Measurements from ENCODE around the gene LAMP5. TPM values are rescaled to one million over a fixed set of nuclear protein-coding genes. Genes with fewer than 3 reads are reported as not detected.

Gene LAMP5
- total and polyA plus RNA-seq, 2 experiments from 2014 or later = 0.47 TPM; not detected in 1

DNA sequence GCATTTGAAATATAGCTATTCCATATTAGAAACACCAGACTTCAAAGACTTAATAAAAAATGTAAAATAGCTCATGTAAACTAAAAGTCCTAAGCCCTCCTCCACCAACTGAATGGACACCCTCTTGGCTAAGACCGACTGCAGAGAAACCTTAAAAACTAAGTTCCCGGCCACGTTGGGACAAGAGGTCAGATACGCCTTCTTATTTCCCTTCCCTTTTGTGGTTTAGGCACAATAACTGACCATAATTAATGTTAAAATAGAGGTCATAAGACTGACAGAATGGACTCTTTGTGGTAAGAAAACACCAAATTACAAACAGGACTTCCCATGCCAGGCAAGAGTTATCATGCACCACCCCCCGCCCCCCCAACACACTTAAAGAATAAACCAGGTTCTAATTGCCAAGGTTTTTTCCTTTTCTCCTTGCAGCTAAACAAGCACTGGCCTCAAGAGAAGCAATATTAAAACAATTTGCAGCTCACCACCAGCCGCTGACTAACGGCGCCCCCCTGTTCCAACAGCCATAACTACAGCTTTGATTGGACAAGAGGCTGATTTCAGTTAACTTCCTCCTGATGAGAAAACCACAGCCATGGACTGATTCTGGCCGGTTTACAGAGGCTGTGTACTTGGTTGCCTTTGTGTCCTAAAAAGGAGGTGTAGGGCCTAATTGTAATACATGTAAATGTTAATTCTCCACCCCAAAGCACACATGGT is 10.7 kb upstream of the LAMP5 start:
- no peaks in the 10 kb centered on the region for H3K79me2 ChIP-seq

DNA sequence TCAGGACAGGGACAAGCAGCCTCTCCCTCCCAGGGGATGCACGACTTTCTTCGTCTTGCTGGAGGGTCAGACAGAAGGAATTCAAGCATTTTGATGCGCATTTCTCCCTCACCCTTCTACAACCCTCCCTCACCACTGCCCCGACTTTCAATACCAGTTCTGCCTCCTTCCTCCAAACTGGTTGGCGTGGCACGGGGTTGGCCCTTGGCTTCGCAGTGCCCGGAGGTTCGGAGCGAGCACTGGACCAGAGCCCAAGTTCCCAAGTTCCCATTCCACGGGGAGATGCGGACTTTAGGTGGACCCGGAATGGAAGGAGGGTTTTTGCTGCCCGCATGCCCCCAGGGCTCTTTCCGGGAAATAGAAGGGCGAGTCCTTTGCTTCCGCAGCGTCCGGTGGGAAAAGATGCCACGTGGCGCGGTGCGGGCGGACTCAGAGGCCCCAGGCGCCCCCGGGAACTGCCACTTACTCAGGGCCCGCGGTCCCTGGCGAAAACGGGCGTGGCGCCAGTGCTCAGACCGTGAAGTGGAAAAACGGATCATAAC is 8.0 kb upstream of the LAMP5 start:
- 25% methylated on average over 34 of the region's 34 CpGs for WGBS (ENCODE audit: low lambda C conversion rate, missing lambda C conversion rate)
- DNase-seq (ENCODE audit: low spot score) = no peak

More for the DNA sequence above, 10.7 kb upstream of the LAMP5 start:
- Histone ChIP-seq H3K4me2 (no peak overlapping the region), H3K9me3 (ENCODE audit: low read depth) (no peaks in the 10 kb centered on the region), H3K4me3 (no peak overlapping the region), H3K9me2 (replicated peaks; ENCODE audit: insufficient read depth) (no peaks in the 10 kb centered on the region), H3K27ac (no peak overlapping the region), H3K27me3 (peaks cover 67% of the 10 kb centered on the region), H3K4me1 (ENCODE audit: insufficient read depth) (no peaks in the 10 kb centered on the region), H3K36me3 (replicated peaks; ENCODE audit: insufficient read depth, low read depth) (no peaks in the 10 kb centered on the region), H4K20me1 (ENCODE audit: insufficient read depth, poor library complexity, severe bottlenecking) (no peaks in the 10 kb centered on the region), H2AFZ (no peak overlapping the region)
- 57% methylated on average over 9 of the region's 9 CpGs for WGBS (ENCODE audit: low lambda C conversion rate, missing lambda C conversion rate)
- TF ChIP-seq, protein P1, sequence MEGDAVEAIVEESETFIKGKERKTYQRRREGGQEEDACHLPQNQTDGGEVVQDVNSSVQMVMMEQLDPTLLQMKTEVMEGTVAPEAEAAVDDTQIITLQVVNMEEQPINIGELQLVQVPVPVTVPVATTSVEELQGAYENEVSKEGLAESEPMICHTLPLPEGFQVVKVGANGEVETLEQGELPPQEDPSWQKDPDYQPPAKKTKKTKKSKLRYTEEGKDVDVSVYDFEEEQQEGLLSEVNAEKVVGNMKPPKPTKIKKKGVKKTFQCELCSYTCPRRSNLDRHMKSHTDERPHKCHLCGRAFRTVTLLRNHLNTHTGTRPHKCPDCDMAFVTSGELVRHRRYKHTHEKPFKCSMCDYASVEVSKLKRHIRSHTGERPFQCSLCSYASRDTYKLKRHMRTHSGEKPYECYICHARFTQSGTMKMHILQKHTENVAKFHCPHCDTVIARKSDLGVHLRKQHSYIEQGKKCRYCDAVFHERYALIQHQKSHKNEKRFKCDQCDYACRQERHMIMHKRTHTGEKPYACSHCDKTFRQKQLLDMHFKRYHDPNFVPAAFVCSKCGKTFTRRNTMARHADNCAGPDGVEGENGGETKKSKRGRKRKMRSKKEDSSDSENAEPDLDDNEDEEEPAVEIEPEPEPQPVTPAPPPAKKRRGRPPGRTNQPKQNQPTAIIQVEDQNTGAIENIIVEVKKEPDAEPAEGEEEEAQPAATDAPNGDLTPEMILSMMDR (IDR thresholded peaks at IDR 0.05; ENCODE audit: poor library complexity) = no peak
- TF ChIP-seq EZH2phosphoT487 (IDR thresholded peaks at IDR 0.05; ENCODE audit: low read depth, severe bottlenecking, unreplicated experiment) (no peak), EZH2 (IDR thresholded peaks at IDR 0.05; ENCODE audit: borderline replicate concordance) (no peak)
- DNase-seq (ENCODE audit: low spot score) = no peak

DNA sequence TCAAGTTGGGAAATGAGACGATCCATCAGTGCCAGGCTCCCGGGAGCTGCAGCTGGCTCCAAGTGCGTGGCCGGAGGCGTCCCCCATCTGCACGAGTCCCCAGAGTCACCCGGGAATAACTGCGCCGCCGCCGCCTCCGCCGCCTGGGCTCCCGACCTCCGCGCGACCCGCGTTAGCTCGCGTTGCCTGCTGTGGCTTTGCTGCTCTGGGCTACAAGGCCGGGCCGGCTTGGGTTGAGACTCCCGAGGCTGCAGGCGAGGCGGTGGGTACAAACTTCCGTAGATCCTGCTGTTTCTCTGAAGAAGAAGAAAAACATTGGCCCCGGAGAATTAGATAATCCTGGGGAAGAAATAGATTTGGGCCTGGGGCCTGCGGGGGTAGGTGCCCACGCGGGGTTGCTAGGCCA is 7.4 kb upstream of the LAMP5 start:
- no peak overlapping the region for H3K4me3 ChIP-seq

More for the DNA sequence above, 8.0 kb upstream of the LAMP5 start:
- Histone ChIP-seq H3K4me3 (no peak overlapping the region), H3K36me3 (replicated peaks; ENCODE audit: insufficient read depth, low read depth) (no peaks in the 10 kb centered on the region), H3K9me2 (replicated peaks; ENCODE audit: insufficient read depth) (no peaks in the 10 kb centered on the region), H3K4me1 (ENCODE audit: insufficient read depth) (no peaks in the 10 kb centered on the region), H3K4me2 (peak overlapping the region; percentile 69), H4K20me1 (ENCODE audit: insufficient read depth, poor library complexity, severe bottlenecking) (no peaks in the 10 kb centered on the region), H2AFZ (no peak overlapping the region), H3K9me3 (ENCODE audit: low read depth) (no peaks in the 10 kb centered on the region), H3K27me3 (peaks cover 90% of the 10 kb centered on the region), H3K79me2 (no peaks in the 10 kb centered on the region), H3K27ac (no peak overlapping the region)
- TF ChIP-seq EZH2phosphoT487 (IDR thresholded peaks at IDR 0.05; ENCODE audit: low read depth, severe bottlenecking, unreplicated experiment) (no peak), EZH2 (IDR thresholded peaks at IDR 0.05; ENCODE audit: borderline replicate concordance) (no peak)
- TF ChIP-seq, protein P1 (IDR thresholded peaks at IDR 0.05; ENCODE audit: poor library complexity) = no peak

More for the DNA sequence above, 7.4 kb upstream of the LAMP5 start:
- H3K4me1 ChIP-seq (ENCODE audit: insufficient read depth) = no peaks in the 10 kb centered on the region
- no peaks in the 10 kb centered on the region for H3K36me3 ChIP-seq (replicated peaks; ENCODE audit: insufficient read depth, low read depth)
- no peaks in the 10 kb centered on the region for H4K20me1 ChIP-seq (ENCODE audit: insufficient read depth, poor library complexity, severe bottlenecking)
- no peaks in the 10 kb centered on the region for H3K9me2 ChIP-seq (replicated peaks; ENCODE audit: insufficient read depth)
- peak overlapping the region; percentile 45 for H2AFZ ChIP-seq
- no peak for DNase-seq (ENCODE audit: low spot score)
- 23% methylated on average over 31 of the region's 31 CpGs for WGBS (ENCODE audit: low lambda C conversion rate, missing lambda C conversion rate)
- H3K9me3 ChIP-seq (ENCODE audit: low read depth) = no peaks in the 10 kb centered on the region
- TF ChIP-seq EZH2 (IDR thresholded peaks at IDR 0.05; ENCODE audit: borderline replicate concordance) = peak; percentile 94
- TF ChIP-seq, protein P1 (IDR thresholded peaks at IDR 0.05; ENCODE audit: poor library complexity) = no peak
- no peaks in the 10 kb centered on the region for H3K79me2 ChIP-seq
- H3K27ac ChIP-seq = no peak overlapping the region
- H3K27me3 ChIP-seq = peaks cover 96% of the 10 kb centered on the region
- peak overlapping the region; percentile 69 for H3K4me2 ChIP-seq

Data from hepatocyte (in vitro differentiated cells).